OCI-LY1 (cell line): Measurements from ENCODE around the gene ASCC1.

Experiments
- EZH2 ChIP-seq: fragments of 200-600 bp; sonication (generic), shearing (Covaris generic); IDR thresholded peaks from 2 replicates; pipeline ENCODE4 v1.8.0; 2017; ENCODE audit warnings: borderline replicate concordance, mixed run types, mild to moderate bottlenecking, antibody characterized with exemption, low read length, moderate library complexity, mixed read lengths
- TF ChIP-seq, protein P1 (sequence below): fragments of 200-600 bp; sonication (generic), shearing (Covaris generic); IDR thresholded peaks from 2 replicates; pipeline ENCODE4 v1.5.1; 2017; ENCODE audit warnings: mild to moderate bottlenecking, antibody characterized with exemption, low read length, moderate library complexity, mixed read lengths

- TF ChIP-seq EZH2 = no peak
- TF ChIP-seq, protein P1, sequence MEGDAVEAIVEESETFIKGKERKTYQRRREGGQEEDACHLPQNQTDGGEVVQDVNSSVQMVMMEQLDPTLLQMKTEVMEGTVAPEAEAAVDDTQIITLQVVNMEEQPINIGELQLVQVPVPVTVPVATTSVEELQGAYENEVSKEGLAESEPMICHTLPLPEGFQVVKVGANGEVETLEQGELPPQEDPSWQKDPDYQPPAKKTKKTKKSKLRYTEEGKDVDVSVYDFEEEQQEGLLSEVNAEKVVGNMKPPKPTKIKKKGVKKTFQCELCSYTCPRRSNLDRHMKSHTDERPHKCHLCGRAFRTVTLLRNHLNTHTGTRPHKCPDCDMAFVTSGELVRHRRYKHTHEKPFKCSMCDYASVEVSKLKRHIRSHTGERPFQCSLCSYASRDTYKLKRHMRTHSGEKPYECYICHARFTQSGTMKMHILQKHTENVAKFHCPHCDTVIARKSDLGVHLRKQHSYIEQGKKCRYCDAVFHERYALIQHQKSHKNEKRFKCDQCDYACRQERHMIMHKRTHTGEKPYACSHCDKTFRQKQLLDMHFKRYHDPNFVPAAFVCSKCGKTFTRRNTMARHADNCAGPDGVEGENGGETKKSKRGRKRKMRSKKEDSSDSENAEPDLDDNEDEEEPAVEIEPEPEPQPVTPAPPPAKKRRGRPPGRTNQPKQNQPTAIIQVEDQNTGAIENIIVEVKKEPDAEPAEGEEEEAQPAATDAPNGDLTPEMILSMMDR = no peak
Measured at GRCh38 chr10:72085864-72086465, 130.1 kb downstream of the ASCC1 start.
